Erythroblast (primary cell): Measurements from ENCODE around the gene JAG1.

Experiments used
- DNase-seq, 2 experiments: peaks; one replicate each; lab custom pipeline; 2025; lab: John Stamatoyannopoulos, UW
- GATA1 ChIP-seq: IDR thresholded peaks from 2 replicates; pipeline ENCODE4 v1.6.1; 2011; ENCODE audit warnings: low read depth, mild to moderate bottlenecking, control low read depth, low read length, moderate library complexity
- POLR2A ChIP-seq: IDR thresholded peaks from 2 replicates; pipeline ENCODE4 v1.6.1; 2011; ENCODE audit warnings: mild to moderate bottlenecking, low read length

JAG1 gene

DNA sequence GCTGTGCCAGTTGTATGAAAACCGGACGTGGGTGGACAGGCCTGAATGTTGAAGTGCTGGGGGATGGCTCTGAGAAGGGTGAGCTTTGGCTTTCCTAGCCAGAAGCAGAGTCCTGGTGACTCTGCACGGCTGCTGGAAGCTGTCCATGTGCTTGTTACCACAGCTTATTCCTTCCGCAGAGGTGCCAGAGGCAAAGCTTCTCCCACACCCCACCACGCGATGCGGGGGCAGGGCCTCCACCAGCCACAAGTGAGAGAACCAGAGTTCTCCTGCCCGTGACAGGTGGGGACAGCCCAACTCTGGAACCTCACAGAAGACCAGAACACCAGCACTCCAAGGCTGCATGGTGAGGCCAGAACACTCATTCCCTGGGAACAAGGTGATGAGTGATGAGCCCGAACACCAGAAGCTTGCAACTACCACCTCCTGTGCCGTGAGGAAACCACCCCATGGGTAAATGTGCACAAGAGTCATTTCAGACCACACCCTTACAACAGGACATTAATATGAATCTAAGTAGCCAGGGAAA is 36.7 kb downstream of the JAG1 start:
- DNase-seq, result no peak
- TF ChIP-seq GATA1 (no peak), POLR2A (no peak)

DNA sequence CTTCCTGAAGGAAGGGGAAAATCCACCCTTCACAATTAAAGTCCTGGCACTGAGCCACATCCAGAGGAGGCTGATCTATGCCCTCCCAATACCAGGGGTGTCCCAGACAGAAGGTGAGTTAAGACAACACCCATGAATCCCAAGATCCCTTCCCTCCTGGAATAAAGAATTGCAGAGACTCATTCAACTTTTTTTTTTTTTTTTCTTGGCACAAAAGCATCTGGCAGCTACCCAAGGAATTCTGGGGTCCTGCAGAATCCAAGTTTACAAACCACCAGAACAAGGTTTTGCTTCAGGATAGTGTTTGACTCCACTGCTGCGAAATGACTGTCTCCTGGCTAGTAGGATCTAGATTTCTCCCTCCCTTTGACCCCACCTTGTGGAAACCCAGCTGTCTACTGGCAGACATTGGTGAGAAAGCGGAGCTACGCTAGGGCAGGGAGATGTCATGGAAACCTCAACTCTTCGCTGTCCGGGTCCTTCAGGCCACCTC is 37.4 kb downstream of the JAG1 start:
- no peak for DNase-seq
- TF ChIP-seq GATA1, result no peak
- TF ChIP-seq POLR2A, result no peak

DNA sequence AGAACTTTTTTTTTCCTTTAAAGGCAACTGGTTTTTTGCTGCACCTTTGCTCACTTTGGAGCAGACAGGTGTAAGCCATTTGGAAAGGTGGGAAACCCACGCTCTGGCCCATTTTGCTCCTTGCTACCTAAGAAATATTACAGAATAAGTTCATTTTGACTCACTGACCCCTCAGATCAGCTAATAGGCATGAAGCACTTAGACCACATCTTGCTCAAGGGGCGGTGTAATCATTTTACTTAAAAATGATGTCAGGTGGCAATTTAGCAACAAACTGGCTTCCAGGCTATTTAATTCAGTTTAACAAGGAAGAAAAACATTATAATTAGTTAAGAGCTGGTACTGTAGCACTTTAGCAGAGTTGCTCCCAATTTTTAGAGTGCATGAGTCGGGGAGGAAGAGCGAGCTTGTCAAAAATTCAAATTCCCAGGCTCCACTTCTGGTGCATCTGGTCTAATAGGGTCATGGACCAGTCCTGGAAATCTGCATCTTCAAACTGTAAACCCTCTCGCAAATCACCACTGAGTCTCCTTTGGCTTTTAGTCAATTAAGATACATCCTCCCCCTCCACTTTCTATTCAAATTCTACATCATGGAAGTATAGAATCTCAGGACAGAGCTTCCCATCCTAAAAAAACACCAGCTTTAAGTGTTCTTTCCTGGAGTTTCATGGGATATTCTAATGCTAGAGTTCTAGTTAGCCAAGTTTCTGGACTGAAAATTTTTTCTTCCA is 38.2 kb downstream of the JAG1 start:
- no peak for DNase-seq
- TF ChIP-seq GATA1 (no peak), POLR2A (no peak)

DNA sequence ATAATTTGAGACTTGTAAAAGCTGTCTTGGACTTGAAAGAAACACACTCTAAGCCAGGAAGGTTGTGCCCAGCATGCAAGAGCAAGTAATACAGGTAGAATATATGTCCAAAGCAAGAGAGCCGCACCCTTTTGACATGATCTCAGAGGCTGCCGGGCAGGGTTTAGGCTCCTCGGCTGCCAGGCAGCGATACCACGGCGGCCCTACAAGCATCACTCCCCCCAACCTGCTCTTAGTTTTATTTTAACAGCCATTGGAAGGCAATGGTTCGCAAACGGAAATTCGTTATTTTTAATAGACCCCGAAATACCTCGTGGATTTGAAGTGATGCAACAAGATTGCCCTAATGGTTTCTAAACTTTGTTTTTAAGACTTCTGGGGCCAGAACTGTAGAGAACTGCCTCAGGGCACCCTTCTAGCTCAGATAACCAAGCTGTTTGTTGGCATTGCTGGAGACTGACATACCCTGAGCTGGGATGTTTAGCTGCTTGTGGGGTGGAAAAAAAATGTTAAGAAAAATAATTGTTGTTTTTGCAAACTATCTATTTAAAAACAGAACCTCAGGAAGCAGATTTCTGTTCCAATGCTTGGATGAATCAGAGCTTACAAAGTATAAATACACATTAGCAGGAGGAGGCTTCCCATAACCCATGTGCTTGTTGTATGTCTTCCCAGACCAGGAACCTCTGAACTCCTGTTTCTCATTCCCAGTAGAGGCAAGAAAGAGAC is 39.0 kb downstream of the JAG1 start:
- no peak for DNase-seq

DNA sequence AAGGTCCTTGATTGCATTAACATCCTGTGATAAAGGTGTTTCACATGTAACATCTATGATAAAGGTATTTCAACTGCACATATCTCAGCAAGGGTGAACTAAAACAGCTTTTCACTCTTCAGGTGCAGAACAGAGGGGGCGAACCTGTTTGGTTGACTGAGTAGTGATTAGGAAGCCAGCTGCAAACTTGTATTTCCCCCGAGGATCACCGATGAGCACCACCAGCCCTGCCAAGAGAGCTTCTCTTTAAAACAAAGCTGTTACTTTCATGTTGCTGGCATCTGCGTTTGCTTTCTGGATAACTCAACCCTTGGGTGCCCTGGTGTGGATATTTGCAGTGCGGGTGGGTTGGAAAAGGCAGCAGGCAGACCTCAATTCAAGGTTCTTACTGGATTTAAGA is 39.6 kb downstream of the JAG1 start:
- TF ChIP-seq POLR2A, result no peak
- TF ChIP-seq GATA1, result no peak

More for the DNA sequence above, 39.0 kb downstream of the JAG1 start:
- no peak for TF ChIP-seq POLR2A
- TF ChIP-seq GATA1, result no peak

DNA sequence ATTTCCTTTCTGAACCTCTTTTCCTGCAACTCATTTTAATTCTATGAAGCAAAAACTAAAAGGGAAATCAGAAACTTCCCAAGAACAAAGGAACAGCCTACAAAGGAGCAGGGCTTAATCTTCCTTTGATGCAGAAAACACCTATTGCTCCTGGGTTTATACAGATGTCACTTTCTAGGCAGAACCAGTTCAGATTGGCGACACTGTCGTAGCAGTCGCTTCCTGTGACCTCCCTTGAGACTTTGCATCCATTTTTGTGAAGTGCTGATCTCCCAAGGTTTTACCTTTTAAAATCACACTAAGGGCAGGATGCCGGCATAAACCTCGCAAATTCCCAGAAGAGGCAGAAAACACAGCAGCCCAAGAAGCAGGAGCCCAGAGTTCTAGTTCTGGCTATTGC is 40.1 kb downstream of the JAG1 start:
- no peak for DNase-seq
- TF ChIP-seq GATA1, result no peak
- TF ChIP-seq POLR2A, result no peak

More for the DNA sequence above, 39.6 kb downstream of the JAG1 start:
- no peak for DNase-seq

DNA sequence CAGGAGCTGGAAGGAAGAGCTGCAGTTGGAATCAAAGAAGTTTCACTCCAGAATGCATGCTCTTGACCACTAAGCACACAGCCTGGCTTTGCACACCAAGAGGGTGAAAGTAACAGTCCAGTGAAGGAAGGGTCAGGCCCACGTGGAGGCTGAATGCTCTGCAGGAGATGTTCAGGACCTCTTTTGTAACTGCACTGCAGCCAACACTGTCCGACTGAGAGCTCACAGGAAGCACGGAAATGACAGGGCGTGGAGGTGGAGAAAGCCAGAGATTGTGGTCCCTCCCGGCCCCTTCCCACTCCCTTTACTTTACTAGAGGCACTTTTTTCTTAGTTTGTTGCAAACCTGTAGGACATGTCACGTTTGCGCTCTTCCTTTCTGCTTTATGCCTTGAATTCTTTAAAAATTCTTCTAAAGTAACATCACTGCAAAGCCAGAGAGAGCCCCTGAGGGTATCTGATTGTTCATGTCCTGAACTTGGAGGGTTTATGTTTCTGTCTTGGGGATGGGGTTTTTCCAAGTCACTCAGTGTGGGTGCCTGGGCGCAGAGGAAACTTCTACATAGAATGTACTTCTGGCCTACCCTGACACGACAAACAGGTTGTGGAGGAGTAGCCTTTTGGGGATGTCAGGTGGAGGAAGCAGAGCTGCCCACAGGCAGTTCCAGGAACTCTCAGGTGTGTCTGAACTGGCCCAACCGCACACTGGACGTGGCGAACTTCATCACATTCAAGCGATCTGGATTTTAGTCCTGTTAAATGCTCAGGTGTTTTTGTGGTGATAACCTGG is 40.9 kb downstream of the JAG1 start:
- no peak for DNase-seq
- TF ChIP-seq GATA1, result no peak
- TF ChIP-seq POLR2A, result no peak

DNA sequence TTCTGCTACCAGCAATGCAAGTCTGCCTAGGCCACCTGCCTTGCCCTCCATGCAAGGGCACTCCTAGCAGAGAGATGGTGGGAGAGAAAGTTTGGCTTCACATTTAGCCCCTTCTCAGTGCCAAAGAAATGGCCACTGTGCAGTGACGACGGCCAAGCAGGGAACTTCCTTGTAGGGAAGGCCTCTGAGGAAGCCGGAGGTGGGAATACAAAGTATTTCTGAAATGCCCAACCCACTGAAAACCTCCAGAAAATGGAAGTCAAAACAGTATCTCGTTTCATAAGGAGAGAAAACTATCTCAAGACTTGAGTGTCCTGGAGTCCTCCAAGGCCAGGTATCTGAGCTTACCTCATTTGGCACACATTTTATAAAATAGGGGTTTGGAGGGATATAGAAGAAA is 42.7 kb downstream of the JAG1 start:
- TF ChIP-seq POLR2A (no peak), GATA1 (no peak)
- no peak for DNase-seq

DNA sequence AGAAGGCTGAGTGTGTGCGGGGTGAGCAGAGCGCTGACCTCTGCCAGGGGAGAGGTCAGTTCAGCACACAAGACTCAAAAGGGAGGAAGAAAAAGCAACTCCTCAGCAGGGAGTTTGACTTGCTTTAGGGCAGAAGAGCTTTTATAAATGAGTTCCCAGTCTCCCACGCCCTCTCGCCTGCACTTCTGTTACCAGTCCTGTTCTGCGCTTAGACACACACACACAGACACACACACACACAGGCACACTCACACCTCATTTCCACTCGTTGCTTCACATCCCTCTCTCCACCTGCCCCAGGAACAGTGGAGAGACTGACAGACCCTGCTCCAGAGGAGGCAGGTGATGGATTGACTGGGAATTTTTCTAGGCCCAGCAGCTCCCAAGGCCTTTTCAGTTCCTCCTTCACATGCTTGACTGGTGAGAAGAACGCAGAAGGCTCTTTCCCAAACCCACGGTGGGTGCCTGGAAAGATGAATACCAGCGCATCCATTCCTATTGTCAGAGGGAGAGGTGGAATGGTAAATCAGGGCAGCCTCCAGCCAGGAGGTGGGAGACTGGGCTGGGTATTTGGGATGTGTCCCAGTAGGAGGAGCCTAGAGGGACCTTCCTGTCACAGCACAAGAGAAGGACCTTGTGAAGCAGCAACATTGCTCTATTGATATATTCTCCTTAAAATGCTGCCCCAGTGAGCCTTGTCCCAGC is 43.7 kb downstream of the JAG1 start:
- DNase-seq, result no peak
- no peak for TF ChIP-seq POLR2A
- TF ChIP-seq GATA1, result no peak

DNA sequence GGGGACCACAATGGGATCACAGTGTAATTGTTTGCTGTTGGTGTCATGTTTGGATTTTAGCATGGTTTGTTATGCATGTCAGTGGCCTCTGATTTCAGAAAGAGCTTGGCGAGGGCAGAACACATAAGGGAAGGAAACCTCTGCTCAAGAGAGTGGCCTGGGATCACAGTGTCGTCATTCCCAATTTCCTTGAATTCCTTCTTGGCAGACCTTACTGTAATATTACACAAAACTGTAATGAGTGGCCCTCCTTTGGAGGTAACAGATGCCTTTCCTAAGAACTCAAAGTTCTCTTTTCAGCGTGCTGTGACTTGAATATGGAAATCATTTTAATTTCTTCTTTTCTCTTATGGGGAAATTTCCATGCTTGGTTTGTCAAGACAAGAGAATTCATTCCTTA is 46.9 kb downstream of the JAG1 start:
- TF ChIP-seq GATA1 (no peak), POLR2A (no peak)
- no peak for DNase-seq

DNA sequence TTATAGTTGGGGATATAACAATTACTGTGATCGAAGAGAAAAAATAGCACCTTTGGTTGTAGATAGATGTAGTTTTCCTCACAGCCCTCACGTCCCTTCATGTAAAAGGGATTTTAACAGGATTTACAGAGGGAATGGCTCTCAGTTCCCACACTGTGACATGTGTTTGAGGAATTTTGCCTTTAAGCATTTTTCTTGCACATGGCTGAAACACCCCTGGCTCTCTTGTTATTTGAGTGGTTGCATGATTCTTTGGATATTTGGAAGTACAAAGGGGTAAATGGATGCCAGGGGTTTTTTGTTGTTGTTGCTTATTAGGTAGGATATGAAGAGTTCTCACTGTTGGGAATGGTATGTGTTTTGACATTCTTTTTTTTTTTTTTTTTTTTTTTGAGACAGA is 48.2 kb downstream of the JAG1 start:
- TF ChIP-seq POLR2A (no peak), GATA1 (no peak)
- DNase-seq, result no peak

DNA sequence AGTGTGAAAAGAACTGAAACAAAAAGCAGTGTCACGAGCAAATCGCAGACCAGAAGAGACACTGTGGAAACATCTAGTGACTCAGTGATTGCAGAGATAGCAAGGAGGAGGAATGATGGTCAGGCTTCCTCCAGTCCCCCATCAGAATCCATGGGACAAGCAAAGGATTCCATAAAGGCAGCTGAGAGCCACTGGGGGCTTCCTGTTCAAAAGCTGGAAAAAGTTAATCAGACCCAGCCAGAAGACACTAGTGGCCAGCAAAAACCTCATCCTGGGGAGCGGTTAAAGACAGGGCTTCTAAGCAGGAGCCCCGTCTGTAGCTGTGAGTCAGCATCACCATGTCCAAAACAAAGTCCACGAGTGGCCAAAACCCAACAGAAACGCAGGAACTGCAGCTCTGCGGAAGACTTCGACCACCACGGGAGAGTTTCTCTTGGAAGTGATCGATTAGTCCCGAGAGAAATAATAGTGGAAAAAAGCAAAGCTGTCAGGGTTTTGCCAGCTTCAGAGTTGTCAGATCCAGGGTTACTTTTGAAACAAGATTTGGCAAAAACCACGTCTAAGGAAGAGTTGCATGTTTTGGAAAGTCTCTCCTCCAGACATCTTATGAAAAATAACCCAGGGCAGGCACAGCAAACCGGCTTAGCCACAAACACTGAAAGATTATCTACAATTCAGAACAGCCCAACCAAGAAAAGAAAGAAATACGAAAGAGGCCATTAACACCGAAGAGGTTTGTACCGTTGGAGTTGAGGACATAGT is 51.0 kb downstream of the JAG1 start:
- DNase-seq, result no peak
- TF ChIP-seq POLR2A (no peak), GATA1 (no peak)

DNA sequence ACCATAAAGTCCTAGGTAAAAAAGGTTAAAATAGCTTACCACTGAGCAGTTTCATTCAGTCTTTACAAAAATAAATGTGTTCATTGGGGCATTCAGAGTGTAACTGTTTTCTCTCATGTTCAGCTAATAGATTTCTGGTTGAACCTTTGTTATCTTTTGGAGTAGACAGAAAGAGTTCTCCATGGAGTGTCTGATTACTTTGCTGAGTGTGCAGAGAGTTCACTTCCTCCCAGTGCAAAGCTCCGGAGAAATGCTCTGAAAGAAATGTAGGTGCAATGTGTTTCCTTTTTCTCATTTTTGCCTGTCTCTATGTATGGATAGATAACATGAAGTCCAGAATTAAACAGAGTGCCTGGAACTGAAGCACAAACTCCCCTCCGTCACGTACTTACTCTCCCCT is 52.6 kb downstream of the JAG1 start:
- DNase-seq, result no peak
- TF ChIP-seq POLR2A, result no peak
- no peak for TF ChIP-seq GATA1
